ENCODE results near the gene SYNDIG1.

DNA sequence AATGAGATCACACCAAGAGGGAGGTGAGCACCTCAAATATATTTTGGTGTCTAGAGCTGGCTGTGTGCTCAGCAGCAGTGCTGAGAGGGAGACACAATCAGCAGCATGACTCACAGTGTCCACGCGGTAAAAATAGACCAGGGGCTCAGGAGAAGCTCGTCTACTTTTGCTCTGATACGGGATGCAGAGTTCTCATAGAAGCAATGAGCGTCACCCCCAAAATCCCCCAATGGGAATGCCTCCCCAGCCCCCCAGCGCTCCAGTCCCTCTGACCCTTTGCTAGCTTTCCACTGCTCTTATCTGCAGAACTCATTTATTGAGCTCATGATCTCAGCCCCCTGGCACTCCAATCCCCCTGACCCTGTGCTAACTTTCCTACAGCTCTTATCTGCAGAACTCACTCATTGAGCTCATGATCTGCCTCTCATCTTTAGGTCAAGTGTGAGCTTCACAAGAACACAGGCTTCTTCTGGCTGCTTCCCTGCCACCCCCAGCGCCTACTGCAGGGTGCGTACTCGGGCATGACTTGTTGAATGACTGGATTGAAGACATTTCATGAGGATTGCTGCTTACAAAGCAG lies 34.0 kb downstream of the SYNDIG1 start:
- TF ChIP-seq, protein P1, sequence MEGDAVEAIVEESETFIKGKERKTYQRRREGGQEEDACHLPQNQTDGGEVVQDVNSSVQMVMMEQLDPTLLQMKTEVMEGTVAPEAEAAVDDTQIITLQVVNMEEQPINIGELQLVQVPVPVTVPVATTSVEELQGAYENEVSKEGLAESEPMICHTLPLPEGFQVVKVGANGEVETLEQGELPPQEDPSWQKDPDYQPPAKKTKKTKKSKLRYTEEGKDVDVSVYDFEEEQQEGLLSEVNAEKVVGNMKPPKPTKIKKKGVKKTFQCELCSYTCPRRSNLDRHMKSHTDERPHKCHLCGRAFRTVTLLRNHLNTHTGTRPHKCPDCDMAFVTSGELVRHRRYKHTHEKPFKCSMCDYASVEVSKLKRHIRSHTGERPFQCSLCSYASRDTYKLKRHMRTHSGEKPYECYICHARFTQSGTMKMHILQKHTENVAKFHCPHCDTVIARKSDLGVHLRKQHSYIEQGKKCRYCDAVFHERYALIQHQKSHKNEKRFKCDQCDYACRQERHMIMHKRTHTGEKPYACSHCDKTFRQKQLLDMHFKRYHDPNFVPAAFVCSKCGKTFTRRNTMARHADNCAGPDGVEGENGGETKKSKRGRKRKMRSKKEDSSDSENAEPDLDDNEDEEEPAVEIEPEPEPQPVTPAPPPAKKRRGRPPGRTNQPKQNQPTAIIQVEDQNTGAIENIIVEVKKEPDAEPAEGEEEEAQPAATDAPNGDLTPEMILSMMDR (conservative IDR thresholded peaks at IDR 0.05; ENCODE audit: low read depth, low read length) = no peak
- TF ChIP-seq BHLHE40 (IDR thresholded peaks at IDR 0.05; ENCODE audit: low read depth, low read length) (no peak), POLR2A (IDR thresholded peaks at IDR 0.05; ENCODE audit: low read depth, low read length) (no peak), RAD21 (IDR thresholded peaks at IDR 0.05; ENCODE audit: low read length) (no peak), FOS (IDR thresholded peaks at IDR 0.05; ENCODE audit: low read depth, low read length) (no peak), RFX5 (IDR thresholded peaks at IDR 0.05; ENCODE audit: low read depth, low read length) (no peak), NFE2L2 (IDR thresholded peaks at IDR 0.05; ENCODE audit: low read depth, low read length) (no peak), CHD1 (IDR thresholded peaks at IDR 0.05; ENCODE audit: low read depth, low read length) (no peak)
- TF ChIP-seq, protein P2, sequence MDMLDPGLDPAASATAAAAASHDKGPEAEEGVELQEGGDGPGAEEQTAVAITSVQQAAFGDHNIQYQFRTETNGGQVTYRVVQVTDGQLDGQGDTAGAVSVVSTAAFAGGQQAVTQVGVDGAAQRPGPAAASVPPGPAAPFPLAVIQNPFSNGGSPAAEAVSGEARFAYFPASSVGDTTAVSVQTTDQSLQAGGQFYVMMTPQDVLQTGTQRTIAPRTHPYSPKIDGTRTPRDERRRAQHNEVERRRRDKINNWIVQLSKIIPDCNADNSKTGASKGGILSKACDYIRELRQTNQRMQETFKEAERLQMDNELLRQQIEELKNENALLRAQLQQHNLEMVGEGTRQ (IDR thresholded peaks at IDR 0.05; ENCODE audit: low read depth, low read length) = no peak

Data from IMR-90 (cell line).